Measurements from ENCODE around the gene TIMP4. TPM values are rescaled to one million over a fixed set of nuclear protein-coding genes. Genes with fewer than 3 reads are reported as not detected.

The TIMP4 gene
- total RNA-seq, 1 experiment from 2014 or later: 8.4 TPM

- H2BK15ac ChIP-seq (ENCODE audit: low read depth, low read length): no peak overlapping the region
- Mint-ChIP-seq H3K4me3 (no peak overlapping the region), H3K36me3 (ENCODE audit: insufficient read depth in 1 of 3, low read depth in 3 of 3) (no peaks in the 10 kb centered on the region; a peak in 2 of 7 replicates), H3K27ac (no peak overlapping the region), H3K9me3 (no peaks in the 10 kb centered on the region), H3K27me3 (ENCODE audit: low read depth) (no peaks in the 10 kb centered on the region), H3K4me1 (no peaks in the 10 kb centered on the region)
- no peak overlapping the region for H3K14ac ChIP-seq (ENCODE audit: insufficient read depth, low read length)
- no peaks in the 10 kb centered on the region for H3K23me2 ChIP-seq (ENCODE audit: insufficient read length, low read depth, low read length, poor library complexity, severe bottlenecking)
- H3K9ac ChIP-seq (ENCODE audit: extremely low read depth, insufficient read length, low read length): no peak overlapping the region
- no peak overlapping the region for H3K4me2 ChIP-seq (ENCODE audit: insufficient read depth, insufficient read length, low read length)
- no peaks in the 10 kb centered on the region for H3K9me3 ChIP-seq (ENCODE audit: control insufficient read depth, low read depth, low read length)
- H2AFZ ChIP-seq (ENCODE audit: low read length): no peak overlapping the region
- no peak overlapping the region for H3K18ac ChIP-seq (ENCODE audit: insufficient read length, low read depth, low read length)
- no peak for DNase-seq
- no peak overlapping the region for H4K91ac ChIP-seq (ENCODE audit: insufficient read length, low read depth, low read length)
- H2BK120ac ChIP-seq (ENCODE audit: low read depth, low read length, poor library complexity, severe bottlenecking): no peak overlapping the region
- no peak for TF ChIP-seq CTCF (conservative IDR thresholded peaks at IDR 0.05)
- no peak overlapping the region for H2AK5ac ChIP-seq (ENCODE audit: insufficient read length, low read length)
- no peaks in the 10 kb centered on the region for H4K20me1 ChIP-seq (ENCODE audit: control insufficient read depth, insufficient read depth, insufficient read length)
- WGBS (ENCODE audit: extremely low coverage, insufficient read length, low lambda C conversion rate): no CpG with 5 or more reads among the region's 5 CpGs
- no peaks in the 10 kb centered on the region for H3K79me2 ChIP-seq (ENCODE audit: insufficient read depth, low read length)
- no peak overlapping the region for H2BK12ac ChIP-seq (ENCODE audit: insufficient read length, low read depth, low read length)
- H3K27ac ChIP-seq (ENCODE audit: insufficient read length, low read depth, low read length): no peak overlapping the region
- no peak overlapping the region for H3K4ac ChIP-seq (ENCODE audit: low read depth, low read length)
- H4K8ac ChIP-seq (replicated peaks; ENCODE audit: insufficient read length, low read depth, low read length): no peak overlapping the region
- H2BK20ac ChIP-seq (ENCODE audit: low read depth, low read length, poor library complexity, severe bottlenecking): no peak overlapping the region
- no peaks in the 10 kb centered on the region for H3K27me3 ChIP-seq (ENCODE audit: insufficient read depth, low read length)
- no peak overlapping the region for H3K56ac ChIP-seq (ENCODE audit: insufficient read length, low read depth, low read length)
- H3T11ph ChIP-seq (ENCODE audit: low read length): no peak overlapping the region
- no peak overlapping the region for H4K5ac ChIP-seq (ENCODE audit: insufficient read length, low read depth, low read length)
- H2BK5ac ChIP-seq (ENCODE audit: insufficient read length, low read length): no peak overlapping the region
- H3K23ac ChIP-seq (ENCODE audit: insufficient read length, low read depth, low read length): no peak overlapping the region
- H3K79me1 ChIP-seq (ENCODE audit: insufficient read depth, low read depth, low read length, poor library complexity, severe bottlenecking): no peaks in the 10 kb centered on the region
- no peaks in the 10 kb centered on the region for H3K4me1 ChIP-seq (ENCODE audit: insufficient read depth, low read length)
Observed at GRCh38 chr3:12180631-12181030, 21.9 kb upstream of the TIMP4 start.
